ENCODE results near the gene TSEN15.

DNA sequence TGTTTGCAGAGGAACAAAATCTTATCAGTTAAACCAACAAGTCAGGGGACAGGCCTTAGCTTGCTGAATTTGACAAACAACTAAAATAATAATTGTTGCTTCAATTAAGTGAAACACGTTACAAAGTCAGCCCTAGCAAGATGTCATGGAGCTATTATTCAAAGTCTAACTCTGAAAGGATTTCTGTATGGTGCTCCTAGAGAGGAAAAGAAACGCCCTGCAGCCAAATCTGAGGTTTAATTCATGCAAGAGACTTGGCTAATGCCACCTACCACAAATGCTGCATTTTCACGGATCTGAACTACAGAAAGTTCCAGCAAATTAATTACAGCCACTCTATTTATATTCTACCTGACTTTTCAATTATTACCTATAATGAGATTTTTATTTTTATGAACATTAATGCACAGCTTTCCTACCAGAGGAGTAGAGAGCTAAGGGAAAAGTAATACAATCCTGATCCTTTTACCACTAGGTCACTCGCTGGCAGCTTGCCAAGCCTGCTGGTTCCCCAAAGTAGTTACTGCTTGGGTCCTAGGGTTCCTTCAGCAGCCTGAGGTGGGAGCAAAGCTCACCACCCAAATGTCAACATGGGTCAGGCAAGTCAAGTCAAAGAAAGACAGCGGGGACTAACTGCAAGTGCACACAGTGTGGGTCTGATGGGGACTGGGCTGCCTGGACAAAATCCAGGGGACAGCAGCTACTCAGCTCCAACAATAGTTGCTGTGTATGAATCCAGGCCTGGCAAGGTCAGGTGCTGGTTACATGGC is 22.5 kb upstream of the TSEN15 start:
- TF ChIP-seq POLR2A (IDR thresholded peaks at IDR 0.05) = no peak
- TF ChIP-seq, protein P1, sequence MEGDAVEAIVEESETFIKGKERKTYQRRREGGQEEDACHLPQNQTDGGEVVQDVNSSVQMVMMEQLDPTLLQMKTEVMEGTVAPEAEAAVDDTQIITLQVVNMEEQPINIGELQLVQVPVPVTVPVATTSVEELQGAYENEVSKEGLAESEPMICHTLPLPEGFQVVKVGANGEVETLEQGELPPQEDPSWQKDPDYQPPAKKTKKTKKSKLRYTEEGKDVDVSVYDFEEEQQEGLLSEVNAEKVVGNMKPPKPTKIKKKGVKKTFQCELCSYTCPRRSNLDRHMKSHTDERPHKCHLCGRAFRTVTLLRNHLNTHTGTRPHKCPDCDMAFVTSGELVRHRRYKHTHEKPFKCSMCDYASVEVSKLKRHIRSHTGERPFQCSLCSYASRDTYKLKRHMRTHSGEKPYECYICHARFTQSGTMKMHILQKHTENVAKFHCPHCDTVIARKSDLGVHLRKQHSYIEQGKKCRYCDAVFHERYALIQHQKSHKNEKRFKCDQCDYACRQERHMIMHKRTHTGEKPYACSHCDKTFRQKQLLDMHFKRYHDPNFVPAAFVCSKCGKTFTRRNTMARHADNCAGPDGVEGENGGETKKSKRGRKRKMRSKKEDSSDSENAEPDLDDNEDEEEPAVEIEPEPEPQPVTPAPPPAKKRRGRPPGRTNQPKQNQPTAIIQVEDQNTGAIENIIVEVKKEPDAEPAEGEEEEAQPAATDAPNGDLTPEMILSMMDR (IDR thresholded peaks at IDR 0.05) = no peak

Data from heart left ventricle (tissue), 13 donors.